GM12872 (cell line): ENCODE results near the gene GLYATL3.

Source experiments
- CTCF ChIP-seq: IDR thresholded peaks from 3 replicates; pipeline ENCODE4 v1.5.1; 2011; ENCODE audit warnings: low read depth, mild to moderate bottlenecking, low read length, moderate library complexity; ENCODE audit not compliant: insufficient read depth

Gene GLYATL3

GRCh38 chr6:49504666-49505065 lies 4.9 kb downstream of the GLYATL3 start:
- no peak for TF ChIP-seq CTCF

DNA sequence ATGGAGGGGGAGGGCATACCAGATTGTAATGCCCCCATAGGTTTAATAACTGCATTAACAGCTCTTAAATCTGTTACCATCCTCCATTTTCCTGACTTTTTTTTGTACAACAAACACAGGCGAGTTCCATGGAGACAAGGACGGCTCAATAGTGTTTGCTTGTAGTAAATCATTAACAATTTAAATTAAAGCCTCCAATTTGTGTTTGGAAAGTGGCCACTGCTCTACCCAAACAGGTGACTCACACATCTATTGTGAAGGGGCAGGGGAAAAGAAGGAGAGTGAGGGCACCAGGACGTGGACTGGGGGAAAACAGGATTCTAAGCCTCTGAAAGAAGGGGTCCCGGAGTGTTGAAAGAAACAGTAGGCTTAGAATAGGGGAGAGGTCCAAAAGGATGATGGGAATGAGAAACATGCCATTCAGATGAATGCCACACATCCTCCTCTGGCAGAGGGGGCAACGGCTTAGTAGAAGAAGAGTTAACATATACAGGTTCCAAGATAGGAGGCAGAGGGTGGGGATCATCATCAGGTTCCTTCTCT lies 6.9 kb downstream of the GLYATL3 start:
- no peak for TF ChIP-seq CTCF

DNA sequence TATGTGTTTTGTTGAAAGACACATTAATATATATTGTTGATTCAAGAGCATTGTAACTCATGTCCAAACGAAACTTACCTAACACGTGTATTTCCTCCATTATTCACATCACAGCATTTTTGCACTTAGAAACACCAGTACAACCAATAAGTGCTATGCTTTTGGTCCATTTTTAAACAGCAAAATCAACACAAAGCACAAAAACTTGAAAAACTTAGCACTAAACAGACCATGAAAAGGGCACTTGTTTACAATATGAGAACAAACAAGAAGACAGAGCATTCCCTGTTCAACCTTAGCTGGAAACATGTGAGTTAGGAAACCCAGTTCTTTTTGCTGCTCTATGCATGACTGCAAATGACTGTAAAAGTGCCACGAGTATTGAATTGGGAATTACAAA lies 9.6 kb downstream of the GLYATL3 start:
- TF ChIP-seq CTCF = no peak

GRCh38 chr6:49513153-49513989 lies 13.6 kb downstream of the GLYATL3 start:
- no peak for TF ChIP-seq CTCF

- TF ChIP-seq CTCF = no peak
Observed at GRCh38 chr6:49514571-49515484, 15.1 kb downstream of the GLYATL3 start.

GRCh38 chr6:49515485-49516146 lies 15.9 kb downstream of the GLYATL3 start:
- TF ChIP-seq CTCF = no peak

DNA sequence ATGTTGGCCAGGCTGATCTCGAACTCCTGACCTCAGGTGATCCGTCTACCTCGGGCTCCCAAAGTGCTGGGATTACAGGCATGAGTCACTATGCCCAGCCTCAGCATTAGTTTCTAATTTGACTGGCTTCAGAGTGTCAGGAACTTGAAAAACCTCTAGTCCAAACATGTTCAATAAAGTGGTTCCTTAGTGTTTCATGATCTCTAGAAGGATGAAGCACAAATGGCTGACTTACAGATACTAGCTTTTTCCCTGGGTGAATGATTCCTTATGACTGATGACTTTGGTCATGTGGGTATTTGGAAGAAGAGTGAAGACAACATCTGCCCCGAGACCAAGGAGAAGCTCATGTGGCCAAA lies 16.4 kb downstream of the GLYATL3 start:
- no peak for TF ChIP-seq CTCF
